Aorta (tissue), 5 donors: ENCODE measurements around the gene SAMD4B. TPM values are rescaled to one million over a fixed set of nuclear protein-coding genes. Genes with fewer than 3 reads are reported as not detected.

ENCODE experiments used
- ATAC-seq: fragments of 200-7000 bp; cut with Tn5 transposase; one replicate; pipeline ENCODE4 v1.9.1; 2022; ENCODE audit warnings: moderate library complexity; ENCODE audit not compliant: low FRiP score
- DNase-seq, 2 donors: peaks; one replicate each; pipeline ENCODE4 v3.0.0-alpha.2; 2020
- H3K27ac ChIP-seq, 2 donors: one replicate each; pipeline ENCODE4 v1.5.1; 2013; ENCODE audit warnings: low read length in 2 of 2, mild to moderate bottlenecking in 2 of 2, moderate library complexity in 2 of 2, control low read depth in 1 of 2, inconsistent platforms in 1 of 2, low read depth in 1 of 2
- H3K27me3 ChIP-seq, 2 donors: one replicate each; pipeline ENCODE4 v1.6.1; 2013; ENCODE audit warnings: control low read depth in 1 of 2, low read length in 1 of 2, mild to moderate bottlenecking in 1 of 2, moderate library complexity in 1 of 2; ENCODE audit not compliant: insufficient read depth in 2 of 2, control insufficient read depth in 1 of 2
- H3K36me3 ChIP-seq, 2 donors: one replicate each; pipeline ENCODE4 v1.6.1; 2013; ENCODE audit warnings: control low read depth in 1 of 2, low read length in 1 of 2, mild to moderate bottlenecking in 1 of 2; ENCODE audit not compliant: insufficient read depth in 2 of 2, control insufficient read depth in 1 of 2
- H3K4me1 ChIP-seq, 2 donors: one replicate each; pipeline ENCODE4 v1.6.1; 2013; ENCODE audit warnings: low read length in 2 of 2, control low read depth in 1 of 2, mild to moderate bottlenecking in 1 of 2, moderate library complexity in 1 of 2; ENCODE audit not compliant: insufficient read depth in 2 of 2, control insufficient read depth in 1 of 2
- H3K4me3 ChIP-seq, 2 donors: one replicate each; pipeline ENCODE4 v1.5.1; 2013; ENCODE audit warnings: low read length in 2 of 2, control low read depth in 1 of 2, mild to moderate bottlenecking in 1 of 2
- H3K9me3 ChIP-seq: one replicate; pipeline ENCODE4 v1.6.1; 2013; ENCODE audit warnings: mild to moderate bottlenecking, low read length; ENCODE audit not compliant: control insufficient read depth
- WGBS, 2 donors: extraction: QIAGEN DNeasy Blood & Tissue Kit; methylation state at CpG; one replicate each; pipeline ENCODE4 v1.1.7; 2013; 5-methylcytosine and 5-hydroxymethylcytosine counted together
- intact Hi-C, 2 donors: fragments of 100-400 bp; cut with DNase I; formaldehyde crosslinking; loops; one replicate each; pipeline versions ENCODE4 v1.14.2 to v1.15.0; 2022
- polyA plus RNA-seq, 2 donors: library from polyadenylated mRNA; stranded (reverse); fragments of 200-250 nt; gene quantifications; one replicate each; pipeline ENCODE4 v1.2.3, GENCODE V29; 2013
- total RNA-seq, 2 donors: library from RNA; stranded (reverse); fragmentation: NEBNext Ultra II Directional; extraction: Animal tissue kit (Norgen Biotek cat#: 25700); gene quantifications; one replicate each; pipeline ENCODE4 v1.2.1, GENCODE V29; 2021
- donor health status: healthy with polysubstance abuse.
- donor health status: Bipolar disorder and iron deficiency.
- donor health status: DM: no; HTN: no; CAD: no.
- donor health status: DM: no; HTN: no; CAD: no.
- donor health status: DM: yes; HTN: yes; CAD: no.

SAMD4B gene
- total and polyA plus RNA-seq, 4 donors = 33.6 to 120 (median 105) TPM

DNA sequence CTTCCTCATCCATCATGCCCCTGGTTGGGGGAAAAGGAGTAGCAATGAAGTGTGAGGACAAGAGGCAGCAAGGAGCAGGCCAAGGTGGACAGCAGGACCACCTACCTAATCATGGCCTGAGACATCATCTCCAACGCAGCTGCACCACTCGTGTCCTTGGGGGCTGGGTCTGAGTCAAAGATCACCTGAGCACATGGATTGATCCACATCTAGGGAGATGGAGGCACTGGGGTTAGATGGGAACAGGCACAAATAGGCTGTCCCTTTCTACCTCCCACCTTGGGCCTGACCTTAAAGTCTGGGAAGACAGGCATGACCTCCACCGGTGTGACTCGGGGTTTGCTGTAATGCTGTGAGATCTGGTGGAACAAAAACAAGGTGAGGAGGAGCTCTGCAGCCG is 46.4 kb downstream of the SAMD4B start:
- Histone ChIP-seq H3K36me3 (peaks cover 0 to 3% of the 10 kb centered on the region in 2 donors), H3K4me3 (no peak overlapping the region), H3K27me3 (no peaks in the 10 kb centered on the region), H3K4me1 (no peaks in the 10 kb centered on the region), H3K27ac (no peak overlapping the region), H3K9me3 (no peaks in the 10 kb centered on the region)
- no peak for ATAC-seq
- intact Hi-C loops = no loop called here
- WGBS, 2 donors = 81 to 84% methylated on average over 5 of the region's 5 CpGs
- no peak for DNase-seq

DNA sequence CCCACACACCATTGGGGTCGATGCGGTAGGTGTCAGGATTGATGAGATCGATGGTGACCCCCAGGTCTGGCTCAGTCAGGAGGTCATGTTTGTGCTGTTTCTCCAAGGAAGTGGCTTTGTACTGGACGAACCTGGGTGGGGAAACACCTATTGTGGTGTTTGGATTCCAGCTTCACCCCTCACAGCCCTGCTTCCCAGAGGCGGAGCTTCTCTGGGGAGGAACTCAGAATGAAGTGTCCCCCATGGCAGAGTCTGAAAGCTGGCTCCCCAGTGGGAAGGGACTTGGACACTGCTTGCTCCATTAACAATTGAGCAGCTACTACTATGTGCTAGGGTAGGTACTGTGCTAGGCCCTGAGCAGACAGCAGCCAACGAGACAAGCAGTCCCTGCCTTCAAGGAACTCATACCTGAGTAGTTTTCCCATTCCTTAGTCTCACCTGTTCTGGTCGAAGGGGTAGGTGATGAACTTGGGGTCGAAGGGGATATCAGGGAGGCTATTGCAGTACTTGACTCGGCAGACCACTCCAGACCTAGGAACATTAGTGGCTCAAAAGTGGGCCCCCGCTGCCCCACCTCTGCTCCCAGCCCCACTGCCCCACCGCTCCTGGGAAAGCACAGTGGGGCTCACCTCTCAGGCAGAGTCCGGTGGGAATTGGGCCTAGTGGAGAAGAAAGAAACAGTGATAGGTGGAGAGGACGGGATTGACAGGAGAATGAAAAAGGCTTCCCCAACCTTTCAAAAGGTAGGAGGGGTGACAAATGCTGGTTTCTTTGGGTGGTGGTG is 47.6 kb downstream of the SAMD4B start:
- Histone ChIP-seq H3K4me3 (no peak overlapping the region), H3K27ac (peak overlapping the region in 1 of 2 donors; percentile 85), H3K9me3 (no peaks in the 10 kb centered on the region), H3K27me3 (no peaks in the 10 kb centered on the region), H3K36me3 (peaks cover 0 to 3% of the 10 kb centered on the region in 2 donors), H3K4me1 (no peaks in the 10 kb centered on the region)
- intact Hi-C loops = loop anchor here in 1 of 2 donors (5.0 kb wide), 1 partner anchor 47 kb away; the partner anchor contains the start of gene RPS16
- WGBS, 2 donors = 62 to 64% methylated on average over 13 of the region's 13 CpGs
- DNase-seq (no peak), ATAC-seq (no peak)

DNA sequence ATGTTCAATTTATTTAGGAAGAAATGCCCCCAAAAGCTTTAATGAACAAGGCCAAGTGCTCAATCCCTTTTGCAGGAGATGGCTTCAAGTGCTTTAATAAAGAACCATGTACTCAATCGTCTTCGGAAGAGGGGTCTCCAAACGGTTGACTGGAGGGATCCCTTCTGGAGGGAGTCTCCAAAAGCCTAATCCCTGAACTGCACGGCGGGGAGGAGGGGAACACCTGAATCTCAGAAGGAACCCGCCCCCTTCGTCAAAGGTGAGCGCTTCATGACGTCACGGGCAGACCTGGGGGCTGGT is 48.2 kb downstream of the SAMD4B start:
- Histone ChIP-seq H3K4me3 (peak overlapping the region; percentile 14 to 84), H3K27me3 (no peaks in the 10 kb centered on the region), H3K36me3 (peaks cover 0 to 3% of the 10 kb centered on the region in 2 donors), H3K27ac (peak overlapping the region; percentile 85 to 89), H3K4me1 (no peaks in the 10 kb centered on the region), H3K9me3 (no peaks in the 10 kb centered on the region)
- DNase-seq (no peak), ATAC-seq (no peak)
- WGBS, 2 donors = 0 to 1% methylated on average over 10 of the region's 10 CpGs
- intact Hi-C loops = loop anchor here in 1 of 2 donors (5.0 kb wide), 1 partner anchor 47 kb away; the partner anchor contains the start of gene RPS16

DNA sequence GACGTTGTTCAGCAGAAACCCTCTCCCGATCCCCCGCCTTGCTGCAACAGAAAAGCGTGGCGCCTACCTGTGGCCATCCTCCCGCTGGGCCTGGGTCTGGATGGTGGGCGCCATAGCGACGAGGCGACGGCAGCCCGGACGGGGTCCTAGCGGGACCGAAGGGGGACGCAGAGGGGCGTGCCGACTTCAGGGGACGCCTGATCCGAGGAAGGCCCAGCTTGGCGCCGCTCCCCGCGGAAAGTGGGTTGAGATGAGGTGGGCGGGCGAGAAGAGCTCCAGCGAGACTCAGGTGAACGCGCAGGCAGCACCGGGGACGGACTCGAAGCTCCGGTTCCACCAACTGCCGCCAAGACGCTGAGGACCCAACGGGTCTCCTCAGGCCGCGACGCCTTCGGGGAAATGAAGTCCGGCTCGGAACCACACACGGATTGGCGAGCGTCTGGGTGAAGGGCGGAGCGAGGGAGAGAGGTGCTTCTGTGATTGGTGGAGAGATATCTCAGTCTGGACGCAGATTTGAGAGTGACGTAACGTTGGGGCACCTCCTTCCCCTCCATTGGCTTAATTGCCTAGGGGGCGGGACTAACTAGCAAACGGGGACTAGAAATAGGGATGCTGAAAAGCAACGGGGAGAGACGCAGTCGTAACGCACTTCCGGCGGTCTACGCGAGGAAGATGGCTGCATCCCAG is 48.7 kb downstream of the SAMD4B start, which contains the start of the genes MED29 and PAF1:
TSS of gene MED29 (plus strand) at position 628 of the 687 bp plus-strand sequence. CDS start at position 673, 45 bp downstream.
TSS of gene PAF1 (minus strand) at position 356 of the 687 bp plus-strand sequence. CDS start at position 114, 242 bp downstream.
- Histone ChIP-seq H3K27ac (peak within 1 kb of the TSS; percentile 89 to 92), H3K27me3 (no peaks in the 10 kb centered on the region), H3K4me1 (no peaks in the 10 kb centered on the region), H3K36me3 (peaks cover 0 to 3% of the 10 kb centered on the region in 2 donors), H3K4me3 (peak within 1 kb of the TSS; percentile 84 to 90), H3K9me3 (no peaks in the 10 kb centered on the region)
- intact Hi-C loops = loop anchor here (1.0 to 5.0 kb wide), 2 partner anchors 46 to 49 kb away; partner anchors contain the start of genes RPS16 (in 1 of the 2) and SAMD4B (in 1 of the 2)
- DNase-seq (peak; percentile 98), ATAC-seq (peak; percentile 98)
- WGBS, 2 donors = 0 to 1% methylated on average over 60 of the region's 60 CpGs

DNA sequence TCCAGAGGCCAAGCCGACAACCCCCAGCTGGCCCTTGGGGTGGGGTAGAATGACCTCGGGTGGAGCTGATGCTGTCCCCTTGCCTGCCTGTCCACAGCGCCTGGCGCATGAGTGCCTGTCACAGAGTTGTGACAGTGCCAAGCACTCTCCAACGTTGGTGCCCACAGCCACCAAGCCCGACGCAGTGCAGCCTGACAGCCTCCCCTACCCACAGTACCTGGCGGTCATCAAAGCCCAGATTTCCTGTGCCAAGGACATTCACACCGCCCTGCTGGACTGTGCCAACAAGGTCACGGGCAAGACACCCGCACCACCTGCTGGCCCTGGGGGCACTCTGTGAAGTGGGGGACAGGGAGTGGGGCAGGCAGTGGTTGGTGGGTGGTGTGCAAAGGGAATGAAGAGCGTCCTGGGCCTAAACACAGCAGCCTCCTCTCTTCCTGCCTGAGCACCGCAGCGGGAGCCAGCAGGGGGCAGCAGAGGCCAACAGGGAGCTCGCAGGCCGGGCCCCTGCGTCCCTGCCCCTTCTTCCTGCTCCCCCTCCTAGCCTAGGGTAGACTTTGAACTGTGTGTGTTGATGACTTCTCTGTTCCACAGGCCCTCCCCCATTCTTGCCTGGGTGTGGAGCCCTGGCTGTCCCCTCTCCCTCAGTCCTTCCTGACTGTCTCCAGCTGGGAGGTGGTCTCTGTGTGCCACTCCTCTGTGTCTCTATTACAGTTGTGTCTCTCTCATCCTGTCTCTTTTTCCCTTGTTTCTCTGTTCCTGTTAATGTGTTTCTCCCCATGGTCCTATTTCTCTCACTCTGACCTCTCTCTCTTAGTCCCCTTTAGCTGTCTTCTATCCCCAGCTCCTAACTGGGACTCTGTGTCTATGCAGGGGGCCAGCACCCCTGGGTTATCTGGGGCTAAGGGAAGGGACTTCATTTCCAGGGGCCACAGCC is 55.4 kb downstream of the SAMD4B start:
- WGBS, 2 donors = 23 to 28% methylated on average over 15 to 17 of the region's 17 CpGs
- ATAC-seq (peak; percentile 88), DNase-seq (peak; percentile 94 to 97)
- H3K9me3 ChIP-seq = no peaks in the 10 kb centered on the region
- H3K36me3 ChIP-seq = no peaks in the 10 kb centered on the region
- H3K27ac ChIP-seq = peak overlapping the region in 1 of 2 donors; percentile 86
- no peaks in the 10 kb centered on the region for H3K4me1 ChIP-seq
- H3K27me3 ChIP-seq = no peaks in the 10 kb centered on the region
- intact Hi-C loops = loop anchor here (1.0 to 5.0 kb wide), 3 partner anchors 13 to 135 kb away; partner anchors contain the start of genes EID2B (in 1 of the 2) and PLEKHG2 (in 1 of the 2)
- H3K4me3 ChIP-seq = no peak overlapping the region

DNA sequence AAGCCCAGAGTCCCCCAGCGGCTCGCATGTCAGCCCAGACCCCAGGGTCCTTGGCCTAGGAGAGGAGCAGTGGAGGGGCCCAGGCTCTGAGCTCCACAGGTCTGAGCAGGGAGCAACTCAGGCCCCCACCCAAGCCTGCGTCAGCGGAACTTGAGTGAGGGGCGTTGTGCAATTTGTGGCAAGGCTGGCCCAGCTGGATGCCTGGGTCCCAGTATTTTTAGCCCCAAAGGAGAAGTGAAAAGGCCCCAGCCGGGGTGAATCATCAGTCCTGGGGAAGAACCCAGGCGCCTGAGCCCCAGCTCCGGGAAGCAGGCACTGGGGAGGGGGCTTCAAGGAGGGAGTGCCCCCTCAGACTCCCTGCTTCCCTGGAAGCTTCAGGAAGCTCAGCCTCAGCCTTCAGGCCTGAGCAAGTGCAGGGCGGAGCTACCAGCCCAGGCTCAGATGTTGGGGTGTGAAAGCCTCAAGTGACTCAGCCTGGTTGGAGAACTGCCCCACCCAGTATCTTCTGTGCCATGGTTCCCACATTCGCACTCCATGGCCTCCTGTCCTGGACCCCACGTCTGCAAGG is 56.2 kb downstream of the SAMD4B start:
- Histone ChIP-seq H3K27me3 (no peaks in the 10 kb centered on the region), H3K4me3 (no peak overlapping the region), H3K4me1 (no peaks in the 10 kb centered on the region), H3K9me3 (no peaks in the 10 kb centered on the region), H3K27ac (peak overlapping the region in 1 of 2 donors; percentile 86), H3K36me3 (no peaks in the 10 kb centered on the region)
- ATAC-seq (no peak), DNase-seq (peak; percentile 89 to 93)
- WGBS, 2 donors = 79 to 88% methylated on average over 11 of the region's 11 CpGs
- intact Hi-C loops = loop anchor here in 1 of 2 donors (5.0 kb wide), 1 partner anchor 134 kb away; the partner anchor contains the start of gene EID2B

DNA sequence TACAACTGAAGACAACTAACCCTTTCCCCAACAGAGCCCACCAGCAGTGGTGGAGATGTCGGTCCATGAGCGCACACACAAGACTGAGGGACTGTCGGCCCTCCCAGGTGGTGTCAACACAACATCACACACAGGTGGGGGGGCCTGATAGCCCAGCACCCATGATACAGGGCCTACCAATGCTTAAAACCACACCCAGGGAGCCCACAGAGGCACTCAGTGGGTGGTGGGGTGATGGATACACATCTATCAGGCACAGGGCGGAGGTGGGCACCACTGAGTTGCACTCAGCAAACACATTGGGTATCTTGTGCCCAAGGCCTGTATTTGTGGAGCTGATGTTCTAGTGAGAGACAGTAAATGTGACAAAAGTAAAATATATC is 57.4 kb downstream of the SAMD4B start:
- H3K27ac ChIP-seq = no peak overlapping the region
- H3K36me3 ChIP-seq = no peaks in the 10 kb centered on the region
- ATAC-seq (no peak), DNase-seq (no peak)
- no peak overlapping the region for H3K4me3 ChIP-seq
- no peaks in the 10 kb centered on the region for H3K27me3 ChIP-seq
- no peaks in the 10 kb centered on the region for H3K9me3 ChIP-seq
- intact Hi-C loops = loop anchor here (5.0 to 10.0 kb wide), 2 partner anchors 133 to 1145 kb away; partner anchors contain the start of genes PPP1R14A (in 2 of the 2) and EID2B (in 1 of the 2)
- WGBS, 2 donors = 92 to 96% methylated on average over 4 of the region's 4 CpGs
- no peaks in the 10 kb centered on the region for H3K4me1 ChIP-seq
